Measurements from ENCODE around the gene COL15A1.

COL15A1 gene

GRCh38 chr9:99015448-99015847 is 71.7 kb downstream of the COL15A1 start:
- DNase-seq (ENCODE audit: low read depth in 3 of 3), result no peak

GRCh38 chr9:99015890-99016289 is 72.2 kb downstream of the COL15A1 start:
- no peak for DNase-seq (ENCODE audit: low read depth in 3 of 3)

DNA sequence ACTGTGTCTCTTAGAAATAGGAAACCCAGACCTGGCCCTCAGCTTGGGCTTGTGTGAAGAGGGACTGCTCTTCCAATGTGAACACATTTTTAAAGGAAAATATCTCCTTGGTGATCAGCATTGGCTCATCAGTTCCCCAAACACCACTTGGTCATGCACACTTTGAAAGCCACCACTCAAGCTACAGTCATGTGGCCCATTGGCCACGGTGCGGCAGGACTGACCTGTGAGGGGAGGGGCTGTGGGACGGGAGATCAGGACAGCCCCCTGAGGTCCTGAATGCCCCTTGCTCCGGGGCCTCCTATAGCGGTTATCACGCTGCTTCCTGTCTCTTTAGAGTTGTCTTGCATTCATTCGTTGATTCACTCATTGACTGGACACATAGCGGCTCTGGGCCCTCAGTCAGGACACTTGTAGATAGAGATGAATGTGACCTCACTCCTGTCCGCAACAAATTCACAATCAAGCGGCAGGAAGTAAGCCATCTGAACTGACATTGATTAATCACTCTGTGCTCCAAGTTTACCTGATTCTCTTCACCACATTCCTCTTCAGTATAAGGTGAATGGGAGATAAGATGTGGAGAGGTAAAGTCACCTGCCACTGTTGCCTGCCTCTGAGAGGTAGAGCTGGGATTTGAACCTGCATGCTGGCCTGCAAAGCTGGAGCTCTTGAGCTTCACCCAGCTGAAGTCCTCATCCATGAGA is 73.1 kb downstream of the COL15A1 start:
- DNase-seq (ENCODE audit: low read depth in 3 of 3), result no peak

GRCh38 chr9:99018653-99019052 is 74.9 kb downstream of the COL15A1 start:
- no peak for DNase-seq (ENCODE audit: low read depth in 3 of 3)

DNA sequence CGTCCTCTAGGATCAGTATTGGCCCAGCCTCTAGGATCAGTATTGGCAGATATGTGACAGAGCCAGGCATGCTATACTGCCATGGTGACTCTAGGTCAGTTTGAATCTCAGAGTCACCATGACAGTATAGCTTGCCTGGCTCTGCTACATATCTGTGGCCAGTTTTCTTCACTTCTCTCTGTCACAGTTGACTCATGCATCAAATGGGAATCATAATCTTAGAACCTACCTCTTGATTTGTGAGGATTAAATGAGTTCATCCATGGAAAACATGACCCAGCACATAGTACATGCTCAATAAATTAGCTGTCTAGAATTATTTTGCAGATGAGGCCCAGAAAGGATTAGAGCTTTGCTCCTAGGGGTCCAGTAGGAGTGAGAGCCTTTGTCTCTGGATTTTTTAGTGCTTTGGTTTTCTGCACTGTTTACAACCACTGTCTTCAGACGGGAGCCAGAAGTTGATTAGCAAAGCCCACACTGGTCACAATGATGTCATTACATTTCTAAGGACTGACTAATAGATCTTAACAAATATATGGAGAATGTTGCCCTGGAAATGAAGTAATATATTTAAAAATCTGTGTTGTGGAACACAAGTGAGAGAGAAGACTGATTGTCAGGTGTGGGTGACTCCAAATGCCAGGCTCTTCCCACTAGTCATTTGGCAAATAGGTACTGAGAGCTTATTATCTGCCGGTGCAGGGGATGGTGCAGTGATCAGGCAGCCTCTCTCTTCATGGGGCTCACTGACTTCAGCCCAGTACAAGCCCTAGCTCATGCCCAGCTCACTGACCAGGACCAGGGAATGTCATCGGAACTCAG is 76.0 kb downstream of the COL15A1 start:
- DNase-seq (ENCODE audit: low read depth in 3 of 3), result no peak

GRCh38 chr9:99020786-99021436 is 77.2 kb downstream of the COL15A1 start:
- DNase-seq (ENCODE audit: low read depth in 3 of 3), result no peak

DNA sequence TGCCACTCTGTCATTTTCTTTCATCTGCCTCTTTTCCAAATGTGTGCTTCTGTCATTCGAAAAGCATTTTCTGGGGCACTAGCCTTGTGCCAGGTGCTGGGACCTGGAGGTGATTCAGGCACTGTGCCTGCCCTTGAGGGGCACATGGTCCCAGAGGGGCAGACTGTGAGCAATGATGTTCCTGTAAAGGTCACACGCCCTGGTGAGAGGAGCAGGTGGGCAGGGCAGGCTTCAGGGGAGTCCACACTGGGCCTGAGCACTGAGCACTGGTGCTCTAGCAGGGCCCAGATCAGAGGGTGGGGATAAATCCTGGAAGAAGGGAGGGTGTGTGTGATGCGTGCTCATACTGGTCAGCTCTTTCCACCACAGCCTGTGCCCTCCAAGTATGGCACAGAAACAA is 77.8 kb downstream of the COL15A1 start:
- no peak for DNase-seq (ENCODE audit: low read depth in 3 of 3)

GRCh38 chr9:99023231-99023630 is 79.5 kb downstream of the COL15A1 start:
- DNase-seq (ENCODE audit: low read depth in 3 of 3), result no peak

DNA sequence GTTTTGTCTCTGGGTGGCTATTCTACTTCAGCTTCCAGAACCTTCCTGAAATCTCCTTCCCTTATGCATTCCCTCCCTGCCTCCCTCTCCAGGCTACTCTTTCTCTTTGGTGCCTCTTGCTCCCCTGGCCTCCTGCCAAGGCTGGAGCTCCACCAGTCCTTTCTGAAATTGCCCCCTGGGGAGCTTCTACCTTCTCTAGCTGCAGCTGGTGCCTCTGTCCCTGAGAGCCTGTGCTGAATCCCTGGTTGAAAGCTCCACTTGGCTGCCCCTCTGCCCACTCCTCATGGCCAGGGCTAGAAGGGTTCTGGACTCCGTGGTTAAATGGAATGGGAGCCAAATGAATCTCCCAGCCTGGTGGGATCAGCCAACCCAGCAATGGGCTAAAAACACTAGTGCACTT is 80.1 kb downstream of the COL15A1 start:
- DNase-seq (ENCODE audit: low read depth in 3 of 3), result no peak

GRCh38 chr9:99024959-99025358 is 81.3 kb downstream of the COL15A1 start:
- no peak for DNase-seq (ENCODE audit: low read depth in 3 of 3)

DNA sequence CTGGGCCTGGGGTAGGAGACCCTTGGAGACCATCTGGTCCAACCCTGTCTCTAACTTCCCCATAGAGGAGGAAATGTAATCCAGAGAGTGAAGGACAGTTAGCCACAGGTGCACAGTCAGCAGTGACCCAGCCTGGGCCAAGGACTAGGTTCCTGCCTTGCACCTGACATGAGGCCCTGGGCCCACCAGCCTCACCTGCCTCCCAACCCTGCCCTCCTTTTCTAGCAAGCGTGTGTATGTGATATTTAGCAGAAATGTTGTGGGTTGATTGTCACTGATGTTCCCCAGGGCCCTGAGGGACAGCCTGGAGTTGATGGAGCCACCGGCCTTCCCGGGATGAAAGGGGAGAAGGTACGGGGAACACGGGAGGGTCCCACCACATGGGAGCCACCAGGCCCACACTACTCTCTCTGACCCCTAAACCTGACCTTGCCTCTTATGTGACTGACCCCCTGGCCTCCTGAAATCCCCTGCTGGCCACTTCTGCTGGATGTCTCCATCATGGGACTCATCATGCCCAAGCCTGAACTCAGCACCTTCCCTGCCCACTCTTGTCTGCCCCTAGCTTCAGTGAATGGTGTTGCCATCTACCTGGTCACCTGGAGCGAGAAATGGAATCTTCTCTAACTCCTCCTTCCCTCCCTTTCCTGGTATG is 82.0 kb downstream of the COL15A1 start:
- no peak for DNase-seq (ENCODE audit: low read depth in 3 of 3)

DNA sequence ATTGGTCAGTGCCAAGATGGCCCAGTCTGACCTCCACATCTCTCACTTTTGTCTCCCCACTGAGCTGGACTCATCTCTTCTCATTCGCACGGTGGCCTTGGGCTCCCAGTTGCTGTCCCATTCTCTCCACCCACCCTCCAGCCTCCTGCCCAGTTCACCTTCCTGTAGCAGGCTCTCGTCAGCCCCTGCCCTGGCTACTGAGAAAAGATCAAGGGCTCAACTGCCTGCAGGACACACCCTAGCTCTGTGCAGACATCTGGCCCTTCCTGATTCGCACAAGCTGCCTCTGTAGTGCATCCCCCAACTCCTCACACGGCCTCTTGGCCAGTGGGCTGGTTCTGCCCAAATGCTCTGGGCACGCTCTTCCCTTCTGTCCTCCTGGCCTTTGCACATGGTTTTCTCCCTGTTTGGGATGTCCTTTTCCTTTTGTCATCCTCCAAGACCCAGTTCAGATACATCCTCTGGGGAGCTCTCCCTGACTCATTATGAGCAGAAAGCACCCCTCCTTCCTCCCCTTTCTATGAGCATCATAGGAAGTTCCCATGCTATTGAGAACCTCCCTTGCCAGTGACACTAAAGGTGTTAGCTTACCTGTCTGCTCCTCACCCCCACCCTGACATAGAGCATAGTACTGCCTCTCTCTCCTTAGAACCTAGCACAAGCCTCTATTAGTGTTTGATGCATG is 82.7 kb downstream of the COL15A1 start:
- no peak for DNase-seq (ENCODE audit: low read depth in 3 of 3)

DNA sequence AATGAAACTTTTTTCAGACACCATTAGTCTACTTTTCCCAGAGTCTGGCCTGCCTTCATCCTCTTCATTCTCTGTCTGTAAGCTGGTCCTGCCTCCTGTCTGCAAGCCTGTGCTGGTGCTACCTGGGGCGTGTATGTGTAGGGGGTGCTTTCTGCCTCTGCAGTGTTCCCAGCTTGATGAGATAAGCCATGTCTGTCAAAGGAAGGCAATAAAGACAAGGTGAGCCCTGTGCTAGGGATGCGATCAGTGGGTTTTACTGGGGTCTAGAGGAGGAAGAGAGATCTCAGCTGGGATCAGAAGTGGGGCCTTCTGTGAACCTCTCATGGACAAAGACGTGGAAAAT is 83.2 kb downstream of the COL15A1 start:
- DNase-seq (ENCODE audit: low read depth in 3 of 3), result no peak

DNA sequence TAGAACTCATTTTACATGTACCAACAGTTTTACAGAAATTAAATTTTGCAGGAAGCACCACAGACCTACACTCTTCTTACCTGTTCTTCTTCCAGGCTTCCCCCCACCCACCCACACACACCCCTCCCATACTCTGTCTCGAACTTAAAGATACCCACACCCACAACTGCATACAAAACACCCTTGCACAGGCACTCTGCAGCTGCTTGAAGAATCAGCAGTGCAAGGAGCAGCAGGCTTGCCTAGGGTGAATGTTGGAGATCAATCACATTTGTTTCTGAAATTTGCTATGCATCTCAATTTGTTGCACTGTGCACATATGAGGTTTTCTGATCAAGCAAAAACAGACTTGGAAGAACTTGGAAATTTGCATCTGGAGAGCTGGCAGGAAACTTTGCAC is 83.7 kb downstream of the COL15A1 start:
- no peak for DNase-seq (ENCODE audit: low read depth in 3 of 3)

GRCh38 chr9:99029083-99029645 is 85.5 kb downstream of the COL15A1 start:
- no peak for DNase-seq (ENCODE audit: low read depth in 3 of 3)

GRCh38 chr9:99030092-99030511 is 86.4 kb downstream of the COL15A1 start:
- DNase-seq (ENCODE audit: low read depth in 3 of 3), result no peak

DNA sequence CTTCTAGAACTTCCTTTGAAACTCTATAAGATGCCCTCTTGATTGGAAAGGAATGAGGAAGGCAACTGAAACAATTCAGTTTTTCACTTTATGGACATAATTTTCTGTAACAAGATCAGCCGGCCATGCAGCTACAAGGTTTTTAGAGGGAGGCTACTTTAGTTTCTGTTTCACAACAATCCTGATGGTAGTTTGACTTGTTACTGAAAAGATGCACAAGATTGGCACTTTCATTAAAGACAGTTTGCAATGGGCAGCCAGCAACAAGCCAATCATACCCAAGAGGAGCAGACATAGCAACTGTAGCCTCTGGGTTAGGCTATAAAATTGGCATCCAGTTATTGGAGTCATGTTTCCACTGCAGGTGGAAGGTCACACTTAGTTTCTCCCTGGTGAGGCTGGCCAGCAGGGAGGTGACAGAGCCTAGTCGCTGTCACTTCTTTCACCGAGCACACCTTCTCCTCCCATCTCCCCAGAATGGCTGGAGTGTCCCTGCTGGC is 87.0 kb downstream of the COL15A1 start:
- DNase-seq (ENCODE audit: low read depth in 3 of 3), result no peak

GRCh38 chr9:99031319-99031718 is 87.6 kb downstream of the COL15A1 start:
- no peak for DNase-seq (ENCODE audit: low read depth in 3 of 3)

- DNase-seq (ENCODE audit: low read depth in 3 of 3), result no peak
These were observed 88.3 kb downstream of the COL15A1 start for GRCh38 chr9:99031994-99032393.

GRCh38 chr9:99034149-99034548 is 90.4 kb downstream of the COL15A1 start:
- DNase-seq (ENCODE audit: low read depth in 3 of 3), result no peak

- no peak for DNase-seq (ENCODE audit: low read depth in 3 of 3)
These were observed 91.6 kb downstream of the COL15A1 start for GRCh38 chr9:99035313-99035712.
